Activated CD4-positive, alpha-beta memory T cell treated with anti-CD3 and anti-CD28 coated beads for 36 hours (primary cell): ENCODE results near the gene SPTBN5. TPM values are rescaled to one million over a fixed set of nuclear protein-coding genes. Genes with fewer than 3 reads are reported as not detected.

Experiments used
- CTCF ChIA-PET: fragments of 350-600 bp; sonication (Branson Sonifier 250); formaldehyde crosslinking; loops from one replicate; lab custom pipeline; 2021; ENCODE audit warnings: antibody characterized with exemption, inconsistent platforms; lab: Charles Lee
- POLR2A ChIA-PET: fragments of 350-600 bp; sonication (Branson Sonifier 250); formaldehyde crosslinking; loops from one replicate; lab custom pipeline; 2021; ENCODE audit warnings: antibody characterized with exemption; lab: Charles Lee
- DNase-seq: peaks from one replicate; pipeline ENCODE4 v3.0.0-alpha.2; 2020
- H3K27ac Mint-ChIP-seq: one replicate; pipeline ENCODE4 v1.8.0; 2021; ENCODE audit warnings: mixed read lengths
- H3K27me3 Mint-ChIP-seq: one replicate; pipeline ENCODE4 v1.8.0; 2021; ENCODE audit warnings: mixed read lengths
- H3K36me3 Mint-ChIP-seq: one replicate; pipeline ENCODE4 v1.8.0; 2021; ENCODE audit warnings: mixed read lengths
- H3K4me1 Mint-ChIP-seq: one replicate; pipeline ENCODE4 v1.8.0; 2021; ENCODE audit warnings: low read depth, mixed read lengths
- H3K4me3 Mint-ChIP-seq: one replicate; pipeline ENCODE4 v1.8.0; 2021; ENCODE audit warnings: mild to moderate bottlenecking, mixed read lengths
- H3K9me3 Mint-ChIP-seq: one replicate; pipeline ENCODE4 v1.8.0; 2021; ENCODE audit warnings: mixed read lengths
- intact Hi-C: fragments of 100-400 bp; cut with micrococcal nuclease; formaldehyde crosslinking; loops from one replicate; pipeline ENCODE4 v1.15.1; 2023
- total RNA-seq, 2 experiments: library from RNA; stranded (reverse); gene quantifications; one replicate each; pipeline ENCODE4 v1.2.3, GENCODE V29; 2021

SPTBN5 gene
- total RNA-seq, 2 experiments from 2014 or later = 0.88 to 1.6 TPM

GRCh38 chr15:41881920-41882688, 11.7 kb downstream of the SPTBN5 start:
- H3K4me1 Mint-ChIP-seq = peaks cover 7% of the 10 kb centered on the region
- intact Hi-C loops = no loop called here
- H3K27me3 Mint-ChIP-seq = peaks cover 7% of the 10 kb centered on the region
- H3K4me3 Mint-ChIP-seq = no peak overlapping the region
- CTCF ChIA-PET = interaction anchor here (1.0 to 1.9 kb wide), 2 partner anchors 22 to 23 kb away, joined by 3 to 8 read pairs; no protein-coding TSS in a partner anchor
- H3K36me3 Mint-ChIP-seq = peaks cover 1% of the 10 kb centered on the region
- H3K27ac Mint-ChIP-seq = no peak overlapping the region
- no peak for DNase-seq
- POLR2A ChIA-PET = interaction anchor here (1.2 kb wide), 1 partner anchor 12 kb away, joined by 3 read pairs; no protein-coding TSS in a partner anchor
- no peaks in the 10 kb centered on the region for H3K9me3 Mint-ChIP-seq

- CTCF ChIA-PET = interaction anchor here (0.6 to 1.9 kb wide), 2 partner anchors 23 to 822 kb away, joined by 4 to 8 read pairs; no protein-coding TSS in a partner anchor
- DNase-seq = no peak
Measured at GRCh38 chr15:41881550-41881919, 12.3 kb downstream of the SPTBN5 start.

GRCh38 chr15:41881086-41881485, 12.8 kb downstream of the SPTBN5 start:
- ChIA-PET POLR2A (no interaction called here), CTCF (interaction anchor here (0.6 to 1.9 kb wide), 2 partner anchors 23 to 822 kb away, joined by 4 to 8 read pairs; no protein-coding TSS in a partner anchor)
- Mint-ChIP-seq H3K27me3 (peaks cover 7% of the 10 kb centered on the region), H3K4me3 (no peak overlapping the region), H3K9me3 (no peaks in the 10 kb centered on the region), H3K27ac (no peak overlapping the region), H3K36me3 (peaks cover 1% of the 10 kb centered on the region), H3K4me1 (peaks cover 7% of the 10 kb centered on the region)
- DNase-seq = no peak
- intact Hi-C loops = no loop called here

More at GRCh38 chr15:41881550-41881919, 12.3 kb downstream of the SPTBN5 start:
- H3K27me3 Mint-ChIP-seq = peaks cover 7% of the 10 kb centered on the region
- H3K4me1 Mint-ChIP-seq = peaks cover 7% of the 10 kb centered on the region
- peaks cover 1% of the 10 kb centered on the region for H3K36me3 Mint-ChIP-seq
- no peak overlapping the region for H3K27ac Mint-ChIP-seq
- intact Hi-C loops = no loop called here
- H3K9me3 Mint-ChIP-seq = no peaks in the 10 kb centered on the region
- H3K4me3 Mint-ChIP-seq = no peak overlapping the region
- POLR2A ChIA-PET = interaction anchor here (1.2 kb wide), 1 partner anchor 11 kb away, joined by 3 read pairs; no protein-coding TSS in a partner anchor

- Mint-ChIP-seq H3K36me3 (peaks cover 1% of the 10 kb centered on the region), H3K9me3 (no peaks in the 10 kb centered on the region), H3K27me3 (peaks cover 7% of the 10 kb centered on the region), H3K4me3 (no peak overlapping the region), H3K4me1 (peaks cover 5% of the 10 kb centered on the region), H3K27ac (no peak overlapping the region)
- POLR2A ChIA-PET = no interaction called here
- intact Hi-C loops = no loop called here
- DNase-seq = no peak
- CTCF ChIA-PET = interaction anchor here (1.9 kb wide), 1 partner anchor 24 kb away, joined by 8 read pairs; no protein-coding TSS in a partner anchor
Measured at GRCh38 chr15:41880156-41880877, 13.5 kb downstream of the SPTBN5 start.

GRCh38 chr15:41879321-41879845, 14.5 kb downstream of the SPTBN5 start:
- intact Hi-C loops = no loop called here
- Mint-ChIP-seq H3K36me3 (peaks cover 1% of the 10 kb centered on the region), H3K9me3 (no peaks in the 10 kb centered on the region), H3K27ac (no peak overlapping the region), H3K4me3 (no peak overlapping the region), H3K4me1 (peaks cover 4% of the 10 kb centered on the region), H3K27me3 (peaks cover 7% of the 10 kb centered on the region)
- DNase-seq = no peak
- ChIA-PET CTCF (no interaction called here), POLR2A (no interaction called here)

GRCh38 chr15:41878355-41878699, 15.5 kb downstream of the SPTBN5 start:
- H3K4me1 Mint-ChIP-seq = peaks cover 4% of the 10 kb centered on the region

GRCh38 chr15:41877631-41878354, 16.1 kb downstream of the SPTBN5 start:
- peaks cover 4% of the 10 kb centered on the region for H3K4me1 Mint-ChIP-seq
- CTCF ChIA-PET = no interaction called here
- no peak for DNase-seq
- peaks cover 1% of the 10 kb centered on the region for H3K36me3 Mint-ChIP-seq
- POLR2A ChIA-PET = no interaction called here
- no peaks in the 10 kb centered on the region for H3K9me3 Mint-ChIP-seq
- intact Hi-C loops = no loop called here
- H3K4me3 Mint-ChIP-seq = no peak overlapping the region
- H3K27ac Mint-ChIP-seq = no peak overlapping the region
- H3K27me3 Mint-ChIP-seq = peaks cover 7% of the 10 kb centered on the region

More at GRCh38 chr15:41878355-41878699, 15.5 kb downstream of the SPTBN5 start:
- peaks cover 1% of the 10 kb centered on the region for H3K36me3 Mint-ChIP-seq
- no peaks in the 10 kb centered on the region for H3K9me3 Mint-ChIP-seq
- H3K27ac Mint-ChIP-seq = no peak overlapping the region
- ChIA-PET POLR2A (no interaction called here), CTCF (no interaction called here)
- H3K4me3 Mint-ChIP-seq = no peak overlapping the region
- intact Hi-C loops = no loop called here
- peaks cover 7% of the 10 kb centered on the region for H3K27me3 Mint-ChIP-seq
- DNase-seq = no peak

- ChIA-PET POLR2A (no interaction called here), CTCF (interaction anchor here (1.1 to 1.3 kb wide), 2 partner anchors 26 to 28 kb away, joined by 3 read pairs; no protein-coding TSS in a partner anchor)
- DNase-seq = no peak
- intact Hi-C loops = no loop called here
- Mint-ChIP-seq H3K36me3 (no peaks in the 10 kb centered on the region), H3K4me1 (peaks cover 9% of the 10 kb centered on the region), H3K27ac (no peak overlapping the region), H3K4me3 (no peak overlapping the region), H3K9me3 (no peaks in the 10 kb centered on the region), H3K27me3 (peaks cover 6% of the 10 kb centered on the region)
Measured at GRCh38 chr15:41876689-41877088, 17.2 kb downstream of the SPTBN5 start.

GRCh38 chr15:41876007-41876406, 17.8 kb downstream of the SPTBN5 start:
- no peak for DNase-seq
- Mint-ChIP-seq H3K27me3 (no peaks in the 10 kb centered on the region), H3K27ac (no peak overlapping the region), H3K4me3 (no peak overlapping the region), H3K36me3 (no peaks in the 10 kb centered on the region), H3K9me3 (no peaks in the 10 kb centered on the region), H3K4me1 (peaks cover 7% of the 10 kb centered on the region)
- ChIA-PET POLR2A (no interaction called here), CTCF (interaction anchor here (0.8 to 1.3 kb wide), 3 partner anchors 27 to 103 kb away, joined by 3 read pairs; no protein-coding TSS in a partner anchor)
- intact Hi-C loops = no loop called here

GRCh38 chr15:41874736-41875135, 19.1 kb downstream of the SPTBN5 start:
- CTCF ChIA-PET = no interaction called here
- Mint-ChIP-seq H3K36me3 (no peaks in the 10 kb centered on the region), H3K9me3 (no peaks in the 10 kb centered on the region), H3K27ac (no peak overlapping the region), H3K4me1 (peaks cover 17% of the 10 kb centered on the region), H3K4me3 (no peak overlapping the region), H3K27me3 (no peaks in the 10 kb centered on the region)
- no peak for DNase-seq
- POLR2A ChIA-PET = no interaction called here
- intact Hi-C loops = no loop called here

- CTCF ChIA-PET = no interaction called here
- intact Hi-C loops = no loop called here
- Mint-ChIP-seq H3K27me3 (no peaks in the 10 kb centered on the region), H3K27ac (no peak overlapping the region), H3K36me3 (no peaks in the 10 kb centered on the region), H3K9me3 (no peaks in the 10 kb centered on the region), H3K4me1 (peaks cover 20% of the 10 kb centered on the region), H3K4me3 (no peak overlapping the region)
- no peak for DNase-seq
- POLR2A ChIA-PET = no interaction called here
Measured at GRCh38 chr15:41873711-41874110, 20.1 kb downstream of the SPTBN5 start.
